Measurements from ENCODE around the gene ZNF180.

Gene ZNF180

GRCh38 chr19:44529536-44529935 lies 29.2 kb upstream of the ZNF180 start, which contains the start of gene CEACAM20:
CEACAM20 (minus strand) TSS chr19:44529675; CDS start chr19:44529509, 166 bp downstream.
- H3K4me3 ChIP-seq (ENCODE audit: low read depth, low read length), result no peak within 1 kb of the TSS
- H3K36me3 ChIP-seq, result no peaks in the 10 kb centered on the region
- H3K4me1 ChIP-seq, result no peaks in the 10 kb centered on the region
- no peak for TF ChIP-seq CTCF (IDR thresholded peaks at IDR 0.05; ENCODE audit: low read depth, low read length)
- no peaks in the 10 kb centered on the region; the same call in 1 of the 2 replicates for H3K9me3 ChIP-seq
- DNase-seq, result no peak
- H3K27me3 ChIP-seq, result peaks cover 45% of the 10 kb centered on the region

- H3K4me3 ChIP-seq (ENCODE audit: low read depth, low read length), result no peak overlapping the region
- TF ChIP-seq CTCF (IDR thresholded peaks at IDR 0.05; ENCODE audit: low read depth, low read length), result no peak
- no peak for DNase-seq
- H3K9me3 ChIP-seq, result no peaks in the 10 kb centered on the region; the same call in 1 of the 2 replicates
- H3K27me3 ChIP-seq, result peaks cover 45% of the 10 kb centered on the region
- no peaks in the 10 kb centered on the region for H3K36me3 ChIP-seq
- H3K4me1 ChIP-seq, result no peaks in the 10 kb centered on the region
Observed at GRCh38 chr19:44527554-44527953, 27.2 kb upstream of the ZNF180 start.

GRCh38 chr19:44525721-44526430 lies 25.6 kb upstream of the ZNF180 start:
- H3K9me3 ChIP-seq, result no peaks in the 10 kb centered on the region; the same call in 1 of the 2 replicates
- no peaks in the 10 kb centered on the region for H3K4me1 ChIP-seq
- H3K27me3 ChIP-seq, result peaks cover 36% of the 10 kb centered on the region
- no peak for TF ChIP-seq CTCF (IDR thresholded peaks at IDR 0.05; ENCODE audit: low read depth, low read length)
- no peak overlapping the region for H3K4me3 ChIP-seq (ENCODE audit: low read depth, low read length)
- no peak for DNase-seq
- no peaks in the 10 kb centered on the region for H3K36me3 ChIP-seq

- no peak for DNase-seq
- H3K36me3 ChIP-seq, result no peaks in the 10 kb centered on the region
- TF ChIP-seq CTCF (IDR thresholded peaks at IDR 0.05; ENCODE audit: low read depth, low read length), result no peak
- no peaks in the 10 kb centered on the region; the same call in 1 of the 2 replicates for H3K9me3 ChIP-seq
- H3K4me1 ChIP-seq, result no peaks in the 10 kb centered on the region
- H3K4me3 ChIP-seq (ENCODE audit: low read depth, low read length), result no peak overlapping the region
- peaks cover 9% of the 10 kb centered on the region; the same call in 1 of the 2 replicates for H3K27me3 ChIP-seq
Observed at GRCh38 chr19:44521370-44521769, 21.0 kb upstream of the ZNF180 start.

GRCh38 chr19:44517146-44517545 lies 16.8 kb upstream of the ZNF180 start:
- H3K9me3 ChIP-seq, result no peaks in the 10 kb centered on the region; the same call in 1 of the 2 replicates
- no peak for TF ChIP-seq CTCF (IDR thresholded peaks at IDR 0.05; ENCODE audit: low read depth, low read length)
- no peaks in the 10 kb centered on the region for H3K36me3 ChIP-seq
- DNase-seq, result no peak
- H3K4me3 ChIP-seq (ENCODE audit: low read depth, low read length), result no peak overlapping the region
- no peaks in the 10 kb centered on the region for H3K27me3 ChIP-seq
- H3K4me1 ChIP-seq, result no peaks in the 10 kb centered on the region

- H3K27me3 ChIP-seq, result no peaks in the 10 kb centered on the region
- no peak for DNase-seq
- H3K9me3 ChIP-seq, result no peaks in the 10 kb centered on the region; the same call in 1 of the 2 replicates
- no peak overlapping the region for H3K4me3 ChIP-seq (ENCODE audit: low read depth, low read length)
- no peaks in the 10 kb centered on the region for H3K36me3 ChIP-seq
- no peaks in the 10 kb centered on the region for H3K4me1 ChIP-seq
- TF ChIP-seq CTCF (IDR thresholded peaks at IDR 0.05; ENCODE audit: low read depth, low read length), result no peak
Observed at GRCh38 chr19:44515907-44516306, 15.6 kb upstream of the ZNF180 start.

Measured in BE2C (cell line).